ENCODE results near the gene IL34.

GRCh38 chr16:70635336-70636016 lies 10.9 kb upstream of the IL34 start:
- TF ChIP-seq, protein P1, sequence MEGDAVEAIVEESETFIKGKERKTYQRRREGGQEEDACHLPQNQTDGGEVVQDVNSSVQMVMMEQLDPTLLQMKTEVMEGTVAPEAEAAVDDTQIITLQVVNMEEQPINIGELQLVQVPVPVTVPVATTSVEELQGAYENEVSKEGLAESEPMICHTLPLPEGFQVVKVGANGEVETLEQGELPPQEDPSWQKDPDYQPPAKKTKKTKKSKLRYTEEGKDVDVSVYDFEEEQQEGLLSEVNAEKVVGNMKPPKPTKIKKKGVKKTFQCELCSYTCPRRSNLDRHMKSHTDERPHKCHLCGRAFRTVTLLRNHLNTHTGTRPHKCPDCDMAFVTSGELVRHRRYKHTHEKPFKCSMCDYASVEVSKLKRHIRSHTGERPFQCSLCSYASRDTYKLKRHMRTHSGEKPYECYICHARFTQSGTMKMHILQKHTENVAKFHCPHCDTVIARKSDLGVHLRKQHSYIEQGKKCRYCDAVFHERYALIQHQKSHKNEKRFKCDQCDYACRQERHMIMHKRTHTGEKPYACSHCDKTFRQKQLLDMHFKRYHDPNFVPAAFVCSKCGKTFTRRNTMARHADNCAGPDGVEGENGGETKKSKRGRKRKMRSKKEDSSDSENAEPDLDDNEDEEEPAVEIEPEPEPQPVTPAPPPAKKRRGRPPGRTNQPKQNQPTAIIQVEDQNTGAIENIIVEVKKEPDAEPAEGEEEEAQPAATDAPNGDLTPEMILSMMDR (IDR thresholded peaks at IDR 0.05; ENCODE audit: borderline replicate concordance, extremely low read depth, low read length, poor library complexity, severe bottlenecking): no peak
- no peak for TF ChIP-seq EZH2 (IDR thresholded peaks at IDR 0.05; ENCODE audit: borderline replicate concordance, low read depth, low read length, severe bottlenecking)
